K562 (cell line): ENCODE measurements around the gene TRIM33. TPM values are rescaled to one million over a fixed set of nuclear protein-coding genes. Genes with fewer than 3 reads are reported as not detected.
A peak's percentile ranks its signal among the peaks of the same experiment; 100 is the strongest.

Source experiments
- ADNP ChIP-seq: fragments of 200-800 bp; sonication (Bioruptor generic); IDR thresholded peaks from 2 replicates; pipeline ENCODE4 v1.6.1; 2016; ENCODE audit warnings: missing genetic modification characterization, missing compliant biosample characterization
- CAMTA2 ChIP-seq: fragments of 250-450 bp; sonication (Bioruptor Pico); conservative IDR thresholded peaks from 2 replicates; pipeline ENCODE4 v1.5.1; 2022
- CBX5 ChIP-seq: IDR thresholded peaks from 2 replicates; pipeline ENCODE4 v1.6.1; 2014; ENCODE audit warnings: low read depth, borderline replicate concordance
- CHD4 ChIP-seq: fragments of 200-600 bp; sonication (generic); IDR thresholded peaks from 3 replicates; pipeline ENCODE4 v1.6.1; 2012; ENCODE audit warnings: low read depth, mild to moderate bottlenecking, mixed read lengths, low read length, inconsistent platforms; ENCODE audit not compliant: insufficient read depth, insufficient replicate concordance, poor library complexity, severe bottlenecking
- CSDE1 ChIP-seq, 2 experiments: fragments of 450-650 bp; IDR thresholded peaks; 2 replicates each; pipeline ENCODE4 v1.6.1; 2016; ENCODE audit warnings: mild to moderate bottlenecking in 1 of 2
- DDX20 ChIP-seq: fragments of 450-650 bp; IDR thresholded peaks from 2 replicates; pipeline ENCODE4 v1.6.1; 2016; ENCODE audit warnings: missing genetic modification characterization, low read depth, mild to moderate bottlenecking, missing compliant biosample characterization, moderate library complexity
- ETV1 ChIP-seq: fragments of 450-650 bp; conservative IDR thresholded peaks from 2 replicates; pipeline ENCODE4 v1.6.1; 2016; ENCODE audit warnings: missing genetic modification characterization, control low read depth, low read depth, missing compliant biosample characterization
- FOXA3 ChIP-seq, 2 experiments: fragments of 450-650 bp in 1 of 2; sonication (generic) in 1 of 2; formaldehyde crosslinking; IDR thresholded peaks in 1 of 2; conservative IDR thresholded peaks in 1 of 2; 2 replicates each; pipeline versions ENCODE4 v1.4.0 to v1.8.0; 2020 to 2022; ENCODE audit warnings: mild to moderate bottlenecking in 2 of 2, missing genetic modification reagents in 1 of 2
- HIVEP1 ChIP-seq: fragments of 250-450 bp; sonication (Bioruptor Pico); IDR thresholded peaks from 2 replicates; pipeline ENCODE4 v1.4.0; 2020; ENCODE audit warnings: mild to moderate bottlenecking
- HNRNPH1 ChIP-seq: fragments of 200-400 bp; formaldehyde crosslinking; optimal IDR thresholded peaks from 2 replicates; pipeline ENCODE3; 2017; ENCODE audit warnings: low read depth, mild to moderate bottlenecking, low read length, moderate library complexity
- KAT8 ChIP-seq: fragments of 450-650 bp; IDR thresholded peaks from 2 replicates; pipeline ENCODE4 v1.6.1; 2016; ENCODE audit warnings: low read depth, mild to moderate bottlenecking
- LCOR ChIP-seq: sonication (generic); formaldehyde crosslinking; IDR thresholded peaks from 2 replicates; pipeline ENCODE4 v1.8.0; 2022; ENCODE audit warnings: mild to moderate bottlenecking, missing genetic modification reagents
- NCOA4 ChIP-seq: fragments of 450-650 bp; IDR thresholded peaks from 2 replicates; pipeline ENCODE4 v1.6.1; 2018; ENCODE audit warnings: mild to moderate bottlenecking; ENCODE audit not compliant: partially characterized antibody
- NFE2 ChIP-seq: IDR thresholded peaks from 2 replicates; pipeline ENCODE4 v1.6.1; 2014; ENCODE audit warnings: antibody characterized with exemption, low read depth
- RBM17 ChIP-seq: fragments of 200-400 bp; formaldehyde crosslinking; IDR thresholded peaks from 2 replicates; pipeline ENCODE4 v1.6.1; 2017; ENCODE audit warnings: low read depth, mild to moderate bottlenecking, low read length, borderline replicate concordance
- RCOR1 ChIP-seq, 2 experiments: IDR thresholded peaks; 2 replicates each; pipeline ENCODE4 v1.6.1; 2012; ENCODE audit warnings: low read depth in 2 of 2, low read length in 2 of 2, borderline replicate concordance in 1 of 2, improper control_type of control experiment in 1 of 2
- SIRT6 ChIP-seq: IDR thresholded peaks from one replicate; pipeline ENCODE4 v1.6.1; 2012; ENCODE audit warnings: low read depth, mild to moderate bottlenecking, control low read depth, inconsistent platforms, low read length, moderate library complexity
- SREBF1 ChIP-seq: fragments of 150-350 bp; IDR thresholded peaks from 2 replicates; pipeline ENCODE4 v1.6.1; 2014; ENCODE audit warnings: antibody characterized with exemption, low read depth, low read length, borderline replicate concordance
- TARDBP ChIP-seq: fragments of 450-650 bp; IDR thresholded peaks from 2 replicates; pipeline ENCODE4 v1.6.1; 2016
- TBL1XR1 ChIP-seq, 2 experiments: IDR thresholded peaks; 2 replicates each; pipeline ENCODE4 v1.6.1; 2012; ENCODE audit warnings: improper control_type of control experiment in 2 of 2, low read length in 2 of 2, mild to moderate bottlenecking in 1 of 2
- ZBTB1 ChIP-seq: sonication (generic); formaldehyde crosslinking; IDR thresholded peaks from 2 replicates; pipeline ENCODE4 v1.8.1; 2023; ENCODE audit warnings: missing genetic modification reagents, low read depth, mild to moderate bottlenecking, borderline replicate concordance
- ZFPM2 ChIP-seq: fragments of 250-450 bp; sonication (Bioruptor Pico); IDR thresholded peaks from 2 replicates; pipeline ENCODE4 v1.5.1; 2022; ENCODE audit warnings: mild to moderate bottlenecking
- ZNF507 ChIP-seq: conservative IDR thresholded peaks from 2 replicates; pipeline ENCODE4 v1.6.1; 2017; ENCODE audit warnings: missing genetic modification characterization, missing compliant biosample characterization
- ZNF696 ChIP-seq: fragments of 250-450 bp; sonication (Bioruptor Pico); conservative IDR thresholded peaks from 2 replicates; pipeline ENCODE4 v1.4.0; 2020; ENCODE audit warnings: mild to moderate bottlenecking, moderate library complexity
- polyA plus RNA-seq, 8 experiments: library from polyadenylated mRNA; depleted of rRNA in 4 of 8; stranded (reverse) in 5 of 8; unstranded in 3 of 8; fragments of >200 nt; fragmentation: Nextera tagmentation in 2 of 8; fragmentation: Illumina TruSeq in 1 of 8; extraction: Ambion mirVana in 2 of 8; extraction: Trizol in 1 of 8; gene quantifications; 2 replicates each; pipeline versions ENCODE4 v1.2.1 to v1.2.3, GENCODE V29; 2011 to 2014; ENCODE audit warnings: inconsistent platforms in 1 of 8, missing spikeins in 1 of 8
- total RNA-seq, 7 experiments: library from RNA; depleted of rRNA in 6 of 7; stranded (reverse); fragments of >200 nt in 6 of 7; fragmentation: Illumina TruSeq in 2 of 7; extraction: Trizol in 2 of 7; gene quantifications; 2 replicates each; pipeline versions ENCODE4 v1.2.1 to v1.2.3, GENCODE V29; 2011 to 2021; ENCODE audit warnings: low replicate concordance in 1 of 7
- TF ChIP-seq, protein P1 (sequence below): sonication (generic); formaldehyde crosslinking; IDR thresholded peaks from 2 replicates; pipeline ENCODE4 v1.4.0; 2020; ENCODE audit warnings: mild to moderate bottlenecking, missing genetic modification reagents
- TF ChIP-seq, protein P2 (sequence below): sonication (generic); formaldehyde crosslinking; IDR thresholded peaks from 2 replicates; pipeline ENCODE4 v1.8.1; 2023; ENCODE audit warnings: mild to moderate bottlenecking, missing genetic modification reagents

The TRIM33 gene
- total and polyA plus RNA-seq, 9 of the 15 experiments (the other 6 are each of a cell fraction or from before 2014, with no cell fraction given), result 9.3 to 58.4 (median 40.2) TPM

- TF ChIP-seq ADNP (tag) (no peak), CAMTA2 (CRISPR knock-in tag) (no peak), RBM17 (no peak), HNRNPH1 (no peak), HIVEP1 (no peak), RCOR1 (IDR thresholded peaks at IDR 0.05; ENCODE audit: borderline replicate concordance in 1 of 2, low read depth in 2 of 2, low read length in 2 of 2) (peak in 1 of 2 experiments; percentile 85; a peak in 2 of 4 replicates), NCOA4 (no peak), CBX5 (peak; percentile 83), ETV1 (tag) (no peak), TARDBP (0 out of 2 replicates have a peak, but pooled peaks have one; percentile 53), LCOR (peak; percentile 98), ZBTB1 (CRISPR knock-in tag) (0 out of 2 replicates have a peak, but pooled peaks have one; percentile 60), CSDE1 (IDR thresholded peaks at IDR 0.05) (no peak), DDX20 (tag) (no peak), FOXA3 (CRISPR knock-in tag; conservative IDR thresholded peaks at IDR 0.05 in 1 of 2, IDR thresholded peaks at IDR 0.05 in 1 of 2) (peak in 1 of 2 experiments; percentile 82; a peak in 2 of 4 replicates), ZNF507 (tag) (no peak), SIRT6 (no peak), ZNF696 (CRISPR knock-in tag) (no peak), ZFPM2 (no peak), TBL1XR1 (IDR thresholded peaks at IDR 0.05; ENCODE audit: low read length in 2 of 2) (peak in 1 of 2 experiments; percentile 63; a peak in 1 of 4 replicates), SREBF1 (no peak), NFE2 (0 out of 2 replicates have a peak, but pooled peaks have one; percentile 5), CHD4 (no peak), KAT8 (no peak)
- TF ChIP-seq, protein P1, sequence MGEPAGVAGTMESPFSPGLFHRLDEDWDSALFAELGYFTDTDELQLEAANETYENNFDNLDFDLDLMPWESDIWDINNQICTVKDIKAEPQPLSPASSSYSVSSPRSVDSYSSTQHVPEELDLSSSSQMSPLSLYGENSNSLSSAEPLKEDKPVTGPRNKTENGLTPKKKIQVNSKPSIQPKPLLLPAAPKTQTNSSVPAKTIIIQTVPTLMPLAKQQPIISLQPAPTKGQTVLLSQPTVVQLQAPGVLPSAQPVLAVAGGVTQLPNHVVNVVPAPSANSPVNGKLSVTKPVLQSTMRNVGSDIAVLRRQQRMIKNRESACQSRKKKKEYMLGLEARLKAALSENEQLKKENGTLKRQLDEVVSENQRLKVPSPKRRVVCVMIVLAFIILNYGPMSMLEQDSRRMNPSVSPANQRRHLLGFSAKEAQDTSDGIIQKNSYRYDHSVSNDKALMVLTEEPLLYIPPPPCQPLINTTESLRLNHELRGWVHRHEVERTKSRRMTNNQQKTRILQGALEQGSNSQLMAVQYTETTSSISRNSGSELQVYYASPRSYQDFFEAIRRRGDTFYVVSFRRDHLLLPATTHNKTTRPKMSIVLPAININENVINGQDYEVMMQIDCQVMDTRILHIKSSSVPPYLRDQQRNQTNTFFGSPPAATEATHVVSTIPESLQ (CRISPR knock-in tag), result no peak
- TF ChIP-seq, protein P2, sequence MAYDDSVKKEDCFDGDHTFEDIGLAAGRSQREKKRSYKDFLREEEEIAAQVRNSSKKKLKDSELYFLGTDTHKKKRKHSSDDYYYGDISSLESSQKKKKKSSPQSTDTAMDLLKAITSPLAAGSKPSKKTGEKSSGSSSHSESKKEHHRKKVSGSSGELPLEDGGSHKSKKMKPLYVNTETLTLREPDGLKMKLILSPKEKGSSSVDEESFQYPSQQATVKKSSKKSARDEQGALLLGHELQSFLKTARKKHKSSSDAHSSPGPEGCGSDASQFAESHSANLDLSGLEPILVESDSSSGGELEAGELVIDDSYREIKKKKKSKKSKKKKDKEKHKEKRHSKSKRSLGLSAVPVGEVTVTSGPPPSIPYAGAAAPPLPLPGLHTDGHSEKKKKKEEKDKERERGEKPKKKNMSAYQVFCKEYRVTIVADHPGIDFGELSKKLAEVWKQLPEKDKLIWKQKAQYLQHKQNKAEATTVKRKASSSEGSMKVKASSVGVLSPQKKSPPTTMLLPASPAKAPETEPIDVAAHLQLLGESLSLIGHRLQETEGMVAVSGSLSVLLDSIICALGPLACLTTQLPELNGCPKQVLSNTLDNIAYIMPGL (CRISPR knock-in tag), result peak; percentile 98
These were observed 164.4 kb downstream of the TRIM33 start (continued) for GRCh38 chr1:114346480-114347029.
